ENCODE data around the gene MINPP1.
"Not testable (repeated sequence)": the region's sequence is repeated elsewhere in the genome, so short reads cannot be mapped to it uniquely, and the experiment has no call there.

DNA sequence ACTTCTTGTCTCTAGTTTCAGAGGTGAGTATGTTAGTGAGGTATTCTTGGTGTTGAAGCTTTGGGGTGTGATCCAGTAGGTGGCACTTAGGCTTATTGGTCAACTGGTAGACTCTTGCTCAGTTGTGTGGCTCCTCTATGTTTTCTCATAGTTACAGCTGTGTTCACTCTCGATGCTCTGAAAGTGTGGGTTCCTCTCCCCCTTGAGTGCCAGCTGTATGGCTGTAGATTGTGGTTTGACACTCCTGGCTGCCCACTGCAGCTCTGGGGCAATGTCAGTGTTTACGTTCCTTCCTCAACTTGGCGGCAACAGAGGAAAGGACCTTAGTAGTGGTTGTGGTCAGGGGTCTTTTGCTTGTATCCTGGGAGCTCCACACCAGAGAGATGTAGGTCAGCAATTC lies 37.8 kb upstream of the MINPP1 start:
- TF ChIP-seq CTCF (conservative IDR thresholded peaks at IDR 0.05; ENCODE audit: low read length); EZH2phosphoT487 (IDR thresholded peaks at IDR 0.05; ENCODE audit: borderline replicate concordance, low read depth, low read length): not testable (repeated sequence)

Measured in OCI-LY7 (cell line).